Uterus (tissue), 2 donors: Measurements from ENCODE around the gene RGS6.
"Not testable (repeated sequence)": the region's sequence is repeated elsewhere in the genome, so short reads cannot be mapped to it uniquely, and the experiment has no call there.

Experiments used
- CTCF ChIP-seq, 4 experiments: fragments of 200-600 bp in 2 of 4; fragments of 450-650 bp in 2 of 4; sonication (generic) in 2 of 4; IDR thresholded peaks; one replicate each; pipeline ENCODE4 v1.5.1; 2016 to 2019; ENCODE audit warnings: antibody characterized with exemption in 4 of 4, mild to moderate bottlenecking in 2 of 4, moderate library complexity in 1 of 4
- POLR2A ChIP-seq, 2 donors: fragments of 450-650 bp; IDR thresholded peaks; one replicate each; pipeline ENCODE4 v1.6.1; 2016; ENCODE audit warnings: antibody characterized with exemption in 2 of 2, mild to moderate bottlenecking in 1 of 2, moderate library complexity in 1 of 2

- not testable (repeated sequence) for TF ChIP-seq POLR2A, CTCF (IDR thresholded peaks at IDR 0.05)
These were observed 7.1 kb downstream of the RGS6 start for GRCh38 chr14:71939344-71939743.
